ENCODE measurements around the gene MAN2A1.
A peak's percentile ranks its signal among the peaks of the same experiment; 100 is the strongest.
"Not testable (repeated sequence)": the region's sequence is repeated elsewhere in the genome, so short reads cannot be mapped to it uniquely, and the experiment has no call there.

MAN2A1 gene

GRCh38 chr5:109757490-109757889, 67.8 kb downstream of the MAN2A1 start:
- ATAC-seq (ENCODE audit: low read depth), result no peak
- Histone ChIP-seq H3K27ac (ENCODE audit: poor library complexity, severe bottlenecking) (no peak overlapping the region), H3K4me1 (ENCODE audit: insufficient read depth, poor library complexity, severe bottlenecking) (peaks cover 7% of the 10 kb centered on the region), H3K36me3 (ENCODE audit: low read depth) (peaks cover 34% of the 10 kb centered on the region), H3K4me3 (ENCODE audit: severe bottlenecking) (no peak overlapping the region), H3K9me3 (ENCODE audit: severe bottlenecking) (no peaks in the 10 kb centered on the region), H3K27me3 (ENCODE audit: insufficient read depth, poor library complexity, severe bottlenecking) (no peaks in the 10 kb centered on the region)
- TF ChIP-seq CTCF (IDR thresholded peaks at IDR 0.05; ENCODE audit: poor library complexity, severe bottlenecking), result no peak
- no peak for DNase-seq (ENCODE audit: low spot score)

GRCh38 chr5:109759306-109759705, 69.6 kb downstream of the MAN2A1 start:
- Histone ChIP-seq H3K4me3 (ENCODE audit: severe bottlenecking) (no peak overlapping the region), H3K36me3 (ENCODE audit: low read depth) (peaks cover 45% of the 10 kb centered on the region), H3K27ac (ENCODE audit: poor library complexity, severe bottlenecking) (peak overlapping the region; percentile 28), H3K27me3 (ENCODE audit: insufficient read depth, poor library complexity, severe bottlenecking) (no peaks in the 10 kb centered on the region), H3K4me1 (ENCODE audit: insufficient read depth, poor library complexity, severe bottlenecking) (peaks cover 7% of the 10 kb centered on the region), H3K9me3 (ENCODE audit: severe bottlenecking) (no peaks in the 10 kb centered on the region)
- ATAC-seq (ENCODE audit: low read depth) (peak; percentile 81), DNase-seq (ENCODE audit: low spot score) (no peak)
- TF ChIP-seq CTCF (IDR thresholded peaks at IDR 0.05; ENCODE audit: poor library complexity, severe bottlenecking), result no peak

GRCh38 chr5:109760130-109760529, 70.4 kb downstream of the MAN2A1 start:
- not testable (repeated sequence) for ATAC-seq (ENCODE audit: low read depth); H3K9me3 ChIP-seq (ENCODE audit: severe bottlenecking); H3K27me3 ChIP-seq (ENCODE audit: insufficient read depth, poor library complexity, severe bottlenecking); H3K4me3 ChIP-seq (ENCODE audit: severe bottlenecking); H3K27ac ChIP-seq (ENCODE audit: poor library complexity, severe bottlenecking); H3K4me1 ChIP-seq (ENCODE audit: insufficient read depth, poor library complexity, severe bottlenecking); DNase-seq (ENCODE audit: low spot score)
- H3K36me3 ChIP-seq (ENCODE audit: low read depth), result peaks cover 53% of the 10 kb centered on the region

- Histone ChIP-seq H3K36me3 (ENCODE audit: low read depth) (peaks cover 46% of the 10 kb centered on the region), H3K27ac (ENCODE audit: poor library complexity, severe bottlenecking) (no peak overlapping the region), H3K27me3 (ENCODE audit: insufficient read depth, poor library complexity, severe bottlenecking) (no peaks in the 10 kb centered on the region), H3K9me3 (ENCODE audit: severe bottlenecking) (no peaks in the 10 kb centered on the region), H3K4me3 (ENCODE audit: severe bottlenecking) (no peak overlapping the region), H3K4me1 (ENCODE audit: insufficient read depth, poor library complexity, severe bottlenecking) (peaks cover 7% of the 10 kb centered on the region)
- ATAC-seq (ENCODE audit: low read depth) (no peak), DNase-seq (ENCODE audit: low spot score) (no peak)
- TF ChIP-seq CTCF (IDR thresholded peaks at IDR 0.05; ENCODE audit: poor library complexity, severe bottlenecking), result no peak
Measured at GRCh38 chr5:109762821-109763220, 73.1 kb downstream of the MAN2A1 start.

GRCh38 chr5:109767184-109767995, 77.7 kb downstream of the MAN2A1 start:
- DNase-seq (ENCODE audit: low spot score) (no peak), ATAC-seq (ENCODE audit: low read depth) (no peak)
- Histone ChIP-seq H3K27me3 (ENCODE audit: insufficient read depth, poor library complexity, severe bottlenecking) (no peaks in the 10 kb centered on the region), H3K27ac (ENCODE audit: poor library complexity, severe bottlenecking) (no peak overlapping the region), H3K4me1 (ENCODE audit: insufficient read depth, poor library complexity, severe bottlenecking) (no peaks in the 10 kb centered on the region), H3K9me3 (ENCODE audit: severe bottlenecking) (no peaks in the 10 kb centered on the region), H3K36me3 (ENCODE audit: low read depth) (peaks cover 72% of the 10 kb centered on the region), H3K4me3 (ENCODE audit: severe bottlenecking) (no peak overlapping the region)
- no peak for TF ChIP-seq CTCF (IDR thresholded peaks at IDR 0.05; ENCODE audit: poor library complexity, severe bottlenecking)

All from RWPE2 (cell line).